Femur (tissue), 1 donor: Measurements from ENCODE around the gene ACSL1.
A peak's percentile ranks its signal among the peaks of the same experiment; 100 is the strongest.

ENCODE experiments used
- DNase-seq: peaks from one replicate; pipeline ENCODE4 v3.0.0-alpha.2; 2017

The ACSL1 gene, protein sequence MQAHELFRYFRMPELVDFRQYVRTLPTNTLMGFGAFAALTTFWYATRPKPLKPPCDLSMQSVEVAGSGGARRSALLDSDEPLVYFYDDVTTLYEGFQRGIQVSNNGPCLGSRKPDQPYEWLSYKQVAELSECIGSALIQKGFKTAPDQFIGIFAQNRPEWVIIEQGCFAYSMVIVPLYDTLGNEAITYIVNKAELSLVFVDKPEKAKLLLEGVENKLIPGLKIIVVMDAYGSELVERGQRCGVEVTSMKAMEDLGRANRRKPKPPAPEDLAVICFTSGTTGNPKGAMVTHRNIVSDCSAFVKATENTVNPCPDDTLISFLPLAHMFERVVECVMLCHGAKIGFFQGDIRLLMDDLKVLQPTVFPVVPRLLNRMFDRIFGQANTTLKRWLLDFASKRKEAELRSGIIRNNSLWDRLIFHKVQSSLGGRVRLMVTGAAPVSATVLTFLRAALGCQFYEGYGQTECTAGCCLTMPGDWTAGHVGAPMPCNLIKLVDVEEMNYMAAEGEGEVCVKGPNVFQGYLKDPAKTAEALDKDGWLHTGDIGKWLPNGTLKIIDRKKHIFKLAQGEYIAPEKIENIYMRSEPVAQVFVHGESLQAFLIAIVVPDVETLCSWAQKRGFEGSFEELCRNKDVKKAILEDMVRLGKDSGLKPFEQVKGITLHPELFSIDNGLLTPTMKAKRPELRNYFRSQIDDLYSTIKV

DNA sequence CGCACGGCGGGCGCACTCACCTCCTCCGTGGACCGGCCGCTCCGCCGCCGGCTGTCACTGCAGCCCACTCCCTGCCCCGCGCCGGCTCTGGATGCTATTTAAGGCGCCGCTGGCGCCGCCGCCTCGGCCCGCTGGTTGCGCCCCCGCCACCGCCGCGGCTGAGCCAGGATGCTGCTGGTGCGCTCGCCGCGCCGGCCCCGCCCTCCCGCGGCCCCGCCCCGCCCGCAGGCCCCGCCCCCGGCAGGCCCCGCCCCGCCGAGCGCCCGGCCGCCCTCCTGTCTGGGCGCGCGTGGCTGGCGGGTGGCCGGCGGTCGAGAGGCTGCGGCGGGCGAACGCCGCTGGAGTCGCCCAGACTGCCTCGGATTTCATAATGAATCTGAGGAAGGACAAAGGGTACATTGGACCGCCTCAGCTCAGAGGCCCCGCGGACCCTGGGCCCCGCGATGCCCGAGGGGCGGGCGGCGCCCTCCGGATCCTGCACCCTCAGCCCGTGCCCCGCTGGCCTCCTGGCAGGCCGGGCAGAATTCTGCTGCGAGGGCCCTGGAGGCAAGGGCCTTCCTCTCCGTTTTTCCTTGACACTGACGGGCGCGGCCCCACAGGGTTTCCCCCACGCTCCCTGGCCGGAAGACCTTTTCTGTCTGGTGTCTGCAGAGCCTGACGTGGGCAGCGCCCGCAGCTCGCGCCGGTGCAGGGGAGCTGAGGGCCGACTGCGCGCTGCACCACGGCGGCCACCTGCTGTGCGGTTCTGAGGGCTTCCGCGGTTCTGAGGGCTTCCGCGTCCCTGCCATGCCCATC lies at the start of gene ACSL1:
Gene ACSL1 (minus strand): TSS at position 73 of the 795 bp plus-strand sequence. CDS start 22,454 bp downstream, outside the sequence.
- peak; percentile 88 for DNase-seq

DNA sequence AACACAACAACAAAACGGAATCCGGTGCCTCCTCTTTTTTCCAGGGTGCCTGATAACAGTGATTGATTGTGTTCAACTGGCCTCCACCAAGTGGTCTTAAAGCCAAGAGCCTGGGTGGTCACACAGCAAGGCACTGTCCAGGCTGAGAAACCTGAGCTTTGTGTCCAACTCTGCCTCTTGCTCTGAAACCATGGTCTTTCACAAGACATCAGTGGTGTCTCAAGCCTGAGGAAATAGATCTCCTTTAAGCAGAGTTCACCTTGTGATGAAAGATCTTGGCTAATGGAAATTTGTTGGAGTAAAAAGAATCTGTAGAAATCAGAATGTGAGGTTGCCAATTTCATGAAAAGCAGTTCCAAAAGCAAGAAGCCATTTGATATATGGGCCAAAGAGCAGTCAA lies 47.3 kb upstream of the ACSL1 start:
- no peak for DNase-seq

DNA sequence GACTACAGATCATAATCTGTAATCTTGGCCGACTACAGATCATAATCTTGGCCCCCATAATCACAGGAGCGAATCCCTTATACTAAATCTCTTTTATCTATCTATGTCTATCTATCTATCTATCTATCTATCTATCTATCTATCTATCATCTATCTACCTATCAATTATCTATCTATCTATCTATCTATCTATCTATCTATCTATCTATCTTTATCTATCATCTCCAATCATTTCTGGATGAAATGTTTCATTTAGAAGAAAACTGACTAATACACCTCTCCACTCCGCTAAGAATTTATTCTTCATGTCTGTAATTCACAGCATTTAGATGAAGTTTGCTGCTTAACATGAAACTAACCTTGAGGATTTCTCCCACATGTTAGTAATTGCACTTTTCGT lies 45.0 kb upstream of the ACSL1 start:
- DNase-seq = no peak

DNA sequence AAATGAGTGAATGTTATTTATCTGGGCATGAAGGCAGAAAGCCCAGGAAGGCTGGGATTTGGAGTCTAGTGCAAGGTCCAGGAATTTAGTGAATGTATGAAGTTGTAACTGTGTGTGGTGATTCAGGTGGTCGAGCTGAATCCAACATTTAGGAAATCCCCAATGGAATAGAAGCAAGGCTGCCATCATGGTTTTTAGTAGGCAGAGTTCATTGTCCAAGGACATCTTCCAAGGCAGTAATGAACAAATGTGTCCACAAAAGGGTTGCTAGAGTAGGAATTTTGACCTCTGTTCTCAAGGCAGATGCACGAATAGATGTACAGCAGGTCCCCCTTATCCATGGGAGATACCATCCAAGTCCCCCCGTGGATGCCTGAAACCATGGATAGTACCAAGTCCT lies 42.9 kb upstream of the ACSL1 start:
- DNase-seq = no peak

DNA sequence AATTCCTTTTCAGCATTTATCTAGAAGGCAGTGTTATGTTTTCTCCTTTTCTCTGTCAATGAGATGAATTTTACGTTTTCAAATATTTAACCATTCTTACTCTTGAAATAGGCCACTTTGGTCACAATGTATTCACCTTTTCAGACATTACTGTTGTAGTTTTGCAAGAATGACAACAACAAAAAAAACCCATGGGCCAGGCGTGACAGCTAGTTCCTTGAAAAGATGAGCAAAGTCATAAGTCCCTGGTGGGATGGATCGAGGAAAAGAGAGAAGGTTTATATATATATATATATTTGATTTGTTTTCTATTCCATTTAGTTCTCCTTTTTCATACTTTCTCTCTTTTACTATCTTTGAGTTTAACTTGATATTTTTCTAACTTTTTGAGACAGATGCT lies 38.1 kb upstream of the ACSL1 start:
- no peak for DNase-seq

DNA sequence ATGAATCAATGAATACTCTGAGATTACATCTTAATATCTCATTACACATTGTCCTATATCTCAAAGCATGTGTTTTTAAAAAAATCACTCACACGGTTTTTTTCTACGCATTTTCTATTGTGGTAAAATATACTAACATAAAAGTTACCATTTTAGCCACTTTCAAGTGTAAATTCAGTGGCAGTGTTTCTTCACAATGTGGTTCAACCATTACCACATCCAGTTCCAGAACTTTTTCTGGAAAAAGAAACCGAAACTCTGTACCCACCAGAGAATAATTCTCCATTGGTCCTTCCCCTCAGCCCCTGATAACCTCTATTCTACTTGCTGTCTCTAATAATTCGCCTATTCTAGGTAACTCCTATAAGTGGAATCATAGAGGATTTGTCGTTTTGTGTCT lies 35.3 kb upstream of the ACSL1 start:
- no peak for DNase-seq

DNA sequence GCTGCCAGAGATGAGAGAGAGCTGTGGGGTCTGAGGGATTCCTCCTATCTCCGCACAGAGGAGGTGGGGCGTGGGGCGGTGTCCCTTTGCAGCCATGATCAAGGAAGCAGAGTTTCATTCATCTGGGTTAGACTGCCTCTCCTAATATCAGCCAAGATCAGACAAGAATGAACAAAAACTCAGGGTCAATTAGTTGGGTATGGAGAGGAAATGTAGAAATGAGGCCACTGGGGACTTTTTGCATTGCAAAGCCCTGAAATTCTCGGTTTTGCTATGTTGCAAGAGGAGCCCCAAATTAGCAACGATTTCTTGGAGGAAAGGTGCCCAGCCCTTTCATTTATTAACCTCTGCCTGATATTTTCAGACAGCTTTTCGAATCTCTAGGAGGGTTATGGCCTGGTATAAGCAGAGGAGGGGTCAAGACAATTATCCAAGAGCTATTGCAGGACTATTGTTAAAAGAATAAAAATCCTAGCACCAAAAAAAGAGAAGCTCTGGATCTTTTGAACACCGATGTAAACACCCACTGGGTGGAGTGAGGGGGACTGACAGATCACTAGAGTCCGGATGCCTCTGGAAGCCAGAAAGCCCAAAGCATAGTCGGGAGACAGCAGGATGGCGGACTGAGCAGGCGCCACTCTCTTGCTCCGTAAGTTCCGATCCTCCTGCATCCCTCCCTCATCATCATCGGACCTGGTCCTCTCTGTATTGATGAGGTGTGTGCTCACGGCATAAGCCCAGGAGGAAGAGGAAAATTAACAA lies 34.4 kb upstream of the ACSL1 start:
- DNase-seq = no peak

DNA sequence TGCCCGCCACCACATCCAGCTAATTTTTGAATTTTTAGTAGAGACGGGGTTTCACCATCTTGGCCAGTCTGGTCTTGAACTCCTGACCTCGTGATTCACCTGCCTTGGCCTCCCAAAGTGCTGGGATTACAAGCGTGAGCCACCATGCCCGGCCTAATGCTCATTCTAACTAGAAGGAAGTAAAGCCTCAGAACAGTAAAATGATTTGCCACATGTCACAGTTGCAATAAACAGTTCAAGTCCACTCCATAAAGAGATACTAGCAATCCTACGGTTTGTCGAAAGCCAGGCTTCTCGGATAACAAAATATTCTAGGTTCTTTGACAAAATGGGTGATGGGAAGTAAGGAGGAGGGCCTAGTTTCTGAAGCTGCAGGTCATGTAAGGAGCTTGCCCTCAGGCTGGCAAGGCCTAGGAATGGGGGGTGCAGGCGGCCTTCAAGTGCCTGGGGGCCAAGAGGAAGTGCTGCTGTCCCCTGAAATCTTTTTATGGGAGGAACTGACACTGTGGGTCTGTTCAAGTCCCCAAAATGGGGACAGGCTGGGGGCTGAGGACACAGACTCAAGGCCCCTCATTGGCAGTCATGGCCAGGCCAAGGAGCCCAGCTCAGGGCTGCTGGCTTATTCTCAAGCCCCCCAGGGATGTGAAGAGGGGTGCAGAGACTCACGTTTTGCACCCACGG lies 31.8 kb upstream of the ACSL1 start:
- DNase-seq = no peak

DNA sequence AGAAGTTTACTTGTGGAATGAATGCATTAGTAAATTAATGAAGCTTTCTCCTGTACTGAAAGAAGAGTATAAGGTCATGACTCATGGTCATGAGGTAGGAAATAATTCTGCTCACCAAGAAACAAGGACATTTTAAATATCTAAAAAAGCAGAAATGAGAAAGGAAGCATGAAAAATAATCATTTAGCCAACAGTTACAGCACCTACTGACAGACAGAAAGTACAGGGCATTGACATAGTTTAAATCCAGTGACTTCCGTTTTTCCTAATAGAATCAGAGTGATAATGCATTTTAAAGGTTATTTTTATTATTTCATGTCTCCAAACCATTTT lies 30.5 kb upstream of the ACSL1 start:
- DNase-seq = no peak

DNA sequence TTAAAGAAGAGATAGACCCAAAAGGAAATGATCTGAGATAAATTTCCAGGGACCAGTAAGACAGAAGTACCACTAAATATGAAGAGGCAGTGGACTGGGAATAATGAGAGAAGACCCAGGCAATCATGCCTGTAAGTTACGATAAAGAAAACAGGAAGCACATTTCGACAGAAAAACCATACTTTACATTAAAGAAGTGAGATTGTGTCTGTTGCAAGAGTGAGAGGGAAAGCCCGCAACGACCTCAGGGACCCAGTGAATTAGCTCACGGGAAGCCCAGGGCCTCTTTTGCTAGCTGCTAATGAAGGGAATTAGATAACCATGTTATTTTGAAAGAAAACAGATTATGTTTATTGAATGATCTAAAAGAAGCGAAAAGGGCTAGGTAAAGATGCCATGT lies 28.9 kb upstream of the ACSL1 start:
- no peak for DNase-seq

DNA sequence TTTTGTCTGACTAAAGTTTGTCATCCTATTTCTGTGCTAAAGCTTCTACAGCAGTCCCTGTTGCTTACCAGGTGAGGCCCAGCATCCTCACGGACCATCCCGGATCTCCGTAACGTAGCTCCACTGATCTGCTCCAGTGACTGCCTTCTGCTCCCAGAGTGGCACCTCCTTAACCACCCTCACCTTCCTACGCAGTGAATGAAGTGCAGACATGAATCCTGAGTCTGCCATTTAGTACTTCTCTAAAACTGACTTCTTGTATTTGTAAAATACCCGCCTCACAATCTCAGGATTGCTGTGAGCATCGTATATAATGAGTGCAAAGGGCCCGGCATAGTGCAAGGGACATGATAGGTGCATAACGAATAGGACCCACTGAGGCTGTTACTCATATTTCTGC lies 27.7 kb upstream of the ACSL1 start:
- DNase-seq = no peak

DNA sequence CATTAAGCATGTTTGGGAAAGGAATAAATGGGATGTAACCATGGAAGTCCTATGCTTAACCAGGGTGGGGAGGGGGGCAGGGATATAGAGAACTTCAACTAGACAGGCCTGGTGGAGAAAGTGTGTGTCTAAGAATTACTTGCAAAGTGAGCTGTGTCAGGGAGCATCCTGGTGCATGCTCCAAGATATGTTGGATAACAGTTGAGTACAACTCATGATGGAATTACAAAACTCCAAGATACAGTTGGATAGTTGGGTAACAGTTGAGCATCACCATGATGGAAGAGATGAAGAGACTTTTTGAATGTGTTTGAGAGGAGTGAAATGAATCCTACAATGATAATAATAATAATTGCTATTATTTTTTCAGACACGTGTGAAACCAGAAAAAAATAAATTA lies 26.1 kb upstream of the ACSL1 start:
- no peak for DNase-seq

DNA sequence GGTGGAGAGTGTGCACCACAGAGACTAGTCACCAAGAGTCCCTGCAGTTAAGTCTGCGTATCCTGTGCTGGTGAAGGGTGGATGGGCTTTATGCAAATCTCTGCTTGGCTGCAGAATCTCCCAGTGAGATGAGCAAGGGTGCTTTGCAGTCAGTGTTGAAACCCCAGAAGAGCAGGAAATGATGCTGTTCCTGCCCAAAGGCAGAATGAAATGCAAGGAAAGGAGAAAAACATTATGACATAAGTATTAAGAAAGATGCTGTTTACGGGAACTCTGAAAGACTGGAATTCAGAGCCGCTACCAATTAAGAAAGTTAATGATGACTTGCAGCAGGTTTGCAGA lies 25.4 kb upstream of the ACSL1 start:
- no peak for DNase-seq

DNA sequence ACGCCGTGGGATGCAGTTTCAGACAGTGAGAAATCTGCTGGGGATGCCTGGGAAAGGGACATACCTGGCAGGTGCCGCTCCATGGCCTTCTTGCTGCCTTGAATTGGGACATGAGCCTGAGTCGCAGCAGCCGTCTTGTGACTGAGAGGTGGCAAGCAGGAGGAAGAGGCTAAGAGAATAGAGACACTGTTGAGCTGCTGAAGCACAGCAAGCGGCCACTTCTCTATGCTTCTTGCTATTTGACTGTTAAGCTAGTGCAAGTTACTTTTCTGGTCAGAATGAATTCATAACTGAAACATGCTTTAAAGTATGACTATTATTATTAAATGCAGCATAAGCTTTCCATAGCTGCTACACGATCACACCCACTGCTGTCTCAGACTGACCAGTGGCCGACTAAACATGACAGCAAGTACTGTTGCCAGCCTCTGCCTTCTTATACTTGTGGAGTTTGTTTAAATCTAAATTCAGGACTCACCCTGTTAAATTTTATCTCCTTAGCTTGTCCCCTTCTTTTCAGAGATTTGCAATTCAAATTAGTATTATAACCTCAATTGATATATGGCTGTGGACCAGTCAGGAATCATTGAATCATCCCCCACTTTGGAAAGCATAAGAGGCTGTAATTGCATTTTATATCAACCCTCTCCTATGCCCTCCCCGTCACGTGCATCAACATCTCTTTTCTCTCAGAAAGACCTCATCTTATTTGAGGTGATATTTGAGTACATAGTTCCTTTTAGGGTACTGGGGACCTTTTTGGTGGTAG lies 24.8 kb upstream of the ACSL1 start:
- DNase-seq = no peak

DNA sequence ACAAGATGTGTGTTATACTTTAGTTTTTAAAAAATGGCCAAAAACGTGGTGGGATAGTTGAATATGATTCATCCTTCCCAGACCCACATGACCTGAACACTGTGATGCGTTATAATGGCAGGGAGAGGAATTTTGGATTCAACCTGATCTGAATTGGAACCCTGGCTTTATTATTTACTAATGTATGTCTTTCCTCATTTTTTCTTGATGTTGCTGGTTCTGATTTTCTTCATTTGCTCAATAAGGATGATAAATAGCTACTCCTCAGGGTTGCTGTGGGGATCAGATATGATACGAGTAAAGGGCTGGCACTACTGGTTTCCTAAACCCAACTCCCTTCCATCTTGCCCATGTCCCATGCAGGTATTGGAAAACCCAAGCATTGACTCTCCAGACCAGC lies 24.2 kb upstream of the ACSL1 start:
- DNase-seq = no peak

DNA sequence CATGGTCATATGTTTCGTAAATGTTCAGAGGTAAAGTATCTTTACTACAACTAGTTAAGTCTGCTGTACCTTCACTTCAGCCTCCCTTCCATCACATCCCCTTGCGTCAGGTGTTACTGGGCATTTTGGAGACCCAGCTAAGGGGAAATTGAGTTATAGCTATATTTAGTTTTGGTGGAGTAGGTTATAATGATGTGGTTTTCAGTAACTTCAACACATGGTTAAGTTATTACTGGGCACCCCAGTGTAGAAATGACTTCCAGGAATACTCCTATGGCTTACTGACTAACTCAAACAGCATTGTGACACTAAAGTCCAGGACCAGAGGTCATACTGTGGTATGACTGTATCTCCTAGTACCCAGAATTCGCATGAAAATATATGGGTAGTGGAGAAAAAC lies 23.4 kb upstream of the ACSL1 start:
- DNase-seq = no peak

DNA sequence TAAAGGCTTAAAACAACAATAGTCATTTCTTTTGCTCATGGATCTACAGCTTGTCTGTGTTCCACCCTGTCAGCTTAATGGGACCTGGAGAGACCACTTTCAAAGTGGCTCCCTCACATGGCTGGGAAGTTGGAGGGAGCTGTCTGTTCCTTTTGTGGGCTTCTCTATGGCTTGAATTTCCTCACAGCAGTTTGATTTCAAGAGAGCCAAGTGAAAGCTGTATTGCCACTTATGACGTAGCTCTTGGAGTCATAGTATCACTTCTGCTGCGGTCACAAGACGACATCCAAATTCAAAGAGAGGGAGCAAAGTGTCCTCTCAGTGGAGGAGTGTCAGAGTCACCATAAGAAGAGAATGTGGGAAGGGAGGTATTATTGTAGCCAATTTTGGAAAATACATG lies 22.7 kb upstream of the ACSL1 start:
- DNase-seq = no peak

DNA sequence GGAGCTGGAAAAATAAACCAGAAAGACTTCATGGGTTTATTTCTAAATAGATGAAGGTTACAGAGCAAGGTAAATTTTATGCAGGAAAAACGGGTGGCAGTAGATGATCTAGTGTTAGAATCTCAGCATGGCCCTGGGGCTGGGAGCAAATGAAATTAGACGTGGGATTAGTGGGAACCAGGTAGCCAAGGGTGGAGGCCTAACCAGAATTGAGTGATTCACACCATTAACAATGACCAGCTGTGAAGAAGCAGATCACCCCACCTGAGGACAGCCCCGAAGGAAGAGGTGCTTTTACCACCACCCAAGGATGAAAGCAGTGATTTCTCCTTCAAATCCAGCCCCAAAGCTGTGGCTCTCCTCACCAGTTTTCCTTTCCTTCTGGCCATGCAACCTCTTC lies 20.8 kb upstream of the ACSL1 start:
- no peak for DNase-seq

DNA sequence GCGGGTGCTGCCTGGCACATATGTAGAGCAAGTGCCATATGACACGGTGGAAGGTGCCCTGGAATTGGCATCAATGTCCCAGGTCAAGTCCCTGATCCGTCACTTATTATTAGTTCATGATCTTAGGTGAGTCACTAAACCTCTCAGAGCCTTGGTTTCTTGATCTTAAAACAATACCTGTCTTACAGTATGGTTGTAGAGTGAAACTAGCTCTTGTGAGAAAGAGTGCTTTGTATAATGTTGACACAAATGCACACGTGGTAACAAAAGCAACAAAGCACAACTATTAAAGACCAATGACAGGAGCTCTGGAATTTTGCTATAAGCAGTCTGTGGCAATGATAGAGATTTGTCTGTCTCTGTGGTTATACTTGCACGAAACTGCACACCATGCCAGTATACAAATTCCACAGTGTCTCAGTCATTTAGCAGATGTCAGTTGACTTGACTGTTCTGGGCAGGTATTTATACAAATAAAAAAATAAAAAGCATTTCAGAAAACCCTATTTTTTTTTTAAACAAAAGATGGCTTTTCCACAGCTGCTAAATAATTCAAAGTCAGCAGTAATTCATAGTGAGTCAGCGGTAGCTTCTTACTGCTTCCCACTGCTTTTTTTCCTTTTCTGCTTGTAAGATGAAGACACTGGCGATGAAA lies 19.7 kb upstream of the ACSL1 start:
- DNase-seq = no peak

DNA sequence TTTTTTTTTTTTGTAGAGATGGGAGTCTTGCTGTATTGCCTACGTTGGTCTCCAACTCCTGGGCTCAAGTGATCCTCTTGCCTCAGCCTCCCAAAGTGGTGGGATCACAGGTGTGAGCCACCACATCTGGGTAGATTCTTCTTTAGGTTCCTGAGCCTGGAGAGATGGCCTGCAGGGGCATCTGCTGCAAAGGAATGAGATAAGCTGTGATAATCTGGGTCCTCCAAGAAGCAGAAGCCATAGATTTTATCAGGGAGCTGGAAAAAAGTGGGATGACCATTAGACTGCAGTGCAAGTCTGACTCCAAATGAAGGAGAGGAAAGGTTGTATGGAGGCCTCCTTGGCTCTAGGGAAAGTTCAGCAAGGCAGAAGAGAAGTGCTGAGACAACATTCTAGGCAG lies 19.0 kb upstream of the ACSL1 start:
- no peak for DNase-seq

DNA sequence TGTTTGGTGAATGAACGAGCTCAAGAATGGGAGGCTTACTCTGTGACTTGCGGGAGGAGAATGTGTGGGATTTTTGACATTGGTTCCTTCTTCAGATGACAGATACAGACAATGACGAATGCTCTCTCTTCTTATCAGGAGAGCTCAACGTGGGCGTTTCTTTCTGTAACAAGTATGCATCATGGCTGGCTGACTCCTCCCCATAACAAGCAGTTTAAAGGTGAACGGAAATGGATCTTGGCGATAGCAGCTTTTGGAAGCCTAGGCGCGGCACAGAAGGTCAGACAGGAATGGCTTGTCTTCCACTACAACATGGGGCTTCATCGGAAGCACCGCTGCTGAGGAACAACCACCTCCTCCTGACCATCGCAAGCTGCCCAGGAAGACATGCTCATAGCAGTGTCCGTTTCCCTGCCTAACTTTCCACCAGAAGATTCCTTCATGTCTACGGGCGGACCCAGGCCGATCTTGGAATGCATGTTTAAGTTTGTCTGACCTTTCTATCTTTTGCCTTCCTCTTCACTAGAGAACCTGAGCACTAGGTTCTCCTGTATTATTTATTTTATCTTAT lies 18.3 kb upstream of the ACSL1 start:
- no peak for DNase-seq
